Fibroblast of mammary gland (primary cell): ENCODE results near the gene PLEKHN1.
"Not testable (repeated sequence)": the region's sequence is repeated elsewhere in the genome, so short reads cannot be mapped to it uniquely, and the experiment has no call there.

Experiments used
- DNase-seq: peaks from one replicate; pipeline ENCODE4 v3.0.0-alpha.2; 2010; ENCODE audit warnings: low read depth
- H3K4me3 ChIP-seq: 2 replicates; pipeline ENCODE4 v1.5.1; 2011; ENCODE audit warnings: low read depth, mild to moderate bottlenecking, low read length, moderate library complexity; ENCODE audit not compliant: control insufficient read depth
- CTCF ChIP-seq: conservative IDR thresholded peaks from 2 replicates; pipeline ENCODE4 v1.5.1; 2011; ENCODE audit warnings: low read depth, low read length, inconsistent platforms; ENCODE audit not compliant: control insufficient read depth, insufficient read depth

PLEKHN1 gene

GRCh38 chr1:943545-944340 is 22.5 kb upstream of the PLEKHN1 start:
- no peak for DNase-seq
- H3K4me3 ChIP-seq = no peak overlapping the region
- no peak for TF ChIP-seq CTCF

- H3K4me3 ChIP-seq = no peak overlapping the region
- DNase-seq = peak; percentile 52
- no peak for TF ChIP-seq CTCF
Observed at GRCh38 chr1:944341-945325, 21.6 kb upstream of the PLEKHN1 start.

DNA sequence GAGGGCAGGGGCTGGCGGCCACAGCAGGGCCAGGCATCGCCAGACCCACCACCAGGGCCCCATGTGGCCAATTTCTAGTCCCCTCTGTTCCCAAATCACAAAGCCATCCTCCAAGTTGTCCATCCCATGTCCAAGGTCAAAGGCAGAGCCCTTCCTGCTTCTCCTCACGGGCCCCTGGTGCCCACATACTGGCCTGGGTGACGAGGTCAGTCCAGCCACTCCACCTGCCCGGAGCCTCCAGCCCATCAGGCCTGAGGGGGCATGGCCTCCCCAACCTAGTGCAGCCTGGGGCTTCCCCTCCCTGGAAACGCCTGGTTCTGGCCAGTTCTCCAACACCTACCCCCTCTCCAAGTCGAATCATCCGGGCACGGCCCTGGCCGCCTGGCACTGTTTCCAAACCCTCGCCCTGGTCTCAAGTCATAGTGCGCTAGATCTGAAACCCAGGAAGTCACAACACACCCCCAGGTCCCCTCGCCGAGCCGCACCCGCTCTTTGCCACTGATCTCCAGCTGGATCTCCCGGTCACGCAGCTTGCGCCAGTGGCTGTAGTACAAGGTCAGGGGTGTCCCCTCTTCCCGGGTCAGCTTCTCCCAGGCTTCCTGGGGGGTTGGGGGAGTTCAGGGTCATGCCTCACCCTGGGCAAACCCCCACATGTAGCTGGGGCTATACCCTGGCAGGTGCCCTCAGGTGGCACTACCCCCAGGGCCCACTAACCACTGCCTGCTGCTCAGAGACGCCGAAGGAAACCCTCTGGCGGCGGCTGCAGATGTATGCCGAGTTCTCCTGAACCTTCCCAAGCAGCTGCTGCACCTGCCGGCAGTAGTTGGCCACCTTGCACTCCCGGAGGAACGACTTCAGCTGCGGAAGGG is 20.4 kb upstream of the PLEKHN1 start:
- H3K4me3 ChIP-seq = no peak overlapping the region
- no peak for TF ChIP-seq CTCF
- no peak for DNase-seq

- not testable (repeated sequence) for DNase-seq, H3K4me3 ChIP-seq
Observed at GRCh38 chr1:946811-947210, 19.5 kb upstream of the PLEKHN1 start.

DNA sequence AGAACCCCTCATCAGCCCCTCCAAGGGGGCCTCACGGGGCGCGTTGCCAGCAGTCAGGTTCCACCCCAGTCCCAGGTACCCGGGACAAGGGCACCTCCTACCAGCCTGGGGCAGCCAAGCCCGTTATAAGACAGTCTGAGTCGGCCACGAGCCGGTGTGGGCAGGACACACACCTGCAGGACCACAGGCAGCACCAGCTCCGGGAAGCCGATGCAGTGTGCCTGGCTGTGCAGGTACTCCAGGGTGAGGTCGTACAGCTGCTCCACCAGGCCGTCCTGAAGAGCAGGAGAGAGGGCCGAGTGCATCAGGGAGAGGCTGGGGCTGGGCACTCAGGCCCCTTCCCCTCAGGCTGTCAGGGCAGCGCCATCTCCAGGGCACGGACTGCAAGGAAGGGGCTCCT is 18.3 kb upstream of the PLEKHN1 start:
- TF ChIP-seq CTCF = no peak
- H3K4me3 ChIP-seq = no peak overlapping the region
- DNase-seq = no peak

DNA sequence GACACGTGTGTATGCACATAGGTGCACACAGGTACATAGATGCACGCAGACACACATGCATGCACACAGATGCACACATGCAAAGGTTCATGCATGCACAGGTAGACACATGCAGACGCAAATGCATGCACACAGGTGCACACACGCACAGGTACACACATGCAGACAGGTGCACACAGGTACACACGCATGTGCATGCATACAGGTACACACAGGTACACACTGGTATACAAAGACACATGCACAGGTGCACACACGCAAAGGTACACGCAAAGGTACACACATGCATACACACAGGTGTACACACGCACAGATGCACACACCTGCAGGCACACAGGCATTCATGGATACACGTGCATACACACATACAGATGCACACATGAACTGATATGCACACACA is 16.0 kb upstream of the PLEKHN1 start:
- TF ChIP-seq CTCF = no peak
- DNase-seq = no peak
- no peak overlapping the region for H3K4me3 ChIP-seq
